Liver (tissue), 3 donors: ENCODE data around the gene RBM47.

Experiments used
- ATF3 ChIP-seq: IDR thresholded peaks from 2 replicates; pipeline ENCODE4 v1.6.1; 2016; ENCODE audit warnings: antibody characterized with exemption
- CTCF ChIP-seq: fragments of 150-350 bp; IDR thresholded peaks from 2 replicates; pipeline ENCODE4 v1.5.1; 2017; ENCODE audit warnings: improper control_type of control experiment, low read depth, low read length; ENCODE audit not compliant: missing input control
- EGR1 ChIP-seq, 2 donors: IDR thresholded peaks; 2 replicates each; pipeline ENCODE4 v1.6.1; 2016 to 2018; ENCODE audit warnings: antibody characterized with exemption in 2 of 2, low read depth in 2 of 2
- FOXA1 ChIP-seq: IDR thresholded peaks from 2 replicates; pipeline ENCODE4 v1.6.1; 2016; ENCODE audit warnings: antibody characterized with exemption
- HNF4A ChIP-seq, 2 donors: conservative IDR thresholded peaks; 2 replicates each; pipeline ENCODE4 v1.6.1; 2016; ENCODE audit warnings: antibody characterized with exemption in 2 of 2, mild to moderate bottlenecking in 2 of 2
- MAX ChIP-seq: IDR thresholded peaks from 2 replicates; pipeline ENCODE4 v1.6.1; 2016; ENCODE audit warnings: antibody characterized with exemption
- RAD21 ChIP-seq, 2 donors: IDR thresholded peaks; 2 replicates each; pipeline ENCODE4 v1.6.1; 2016; ENCODE audit warnings: antibody characterized with exemption in 2 of 2, mild to moderate bottlenecking in 2 of 2
- REST ChIP-seq: IDR thresholded peaks from 2 replicates; pipeline ENCODE4 v1.6.1; 2016; ENCODE audit warnings: antibody characterized with exemption, mild to moderate bottlenecking
- RXRA ChIP-seq, 2 donors: IDR thresholded peaks; 2 replicates each; pipeline ENCODE4 v1.6.1; 2017 to 2018; ENCODE audit warnings: antibody characterized with exemption in 2 of 2, mild to moderate bottlenecking in 1 of 2
- SP1 ChIP-seq: IDR thresholded peaks from 2 replicates; pipeline ENCODE4 v1.6.1; 2018; ENCODE audit warnings: antibody characterized with exemption, mild to moderate bottlenecking
- TAF1 ChIP-seq: conservative IDR thresholded peaks from 2 replicates; pipeline ENCODE4 v1.6.1; 2016; ENCODE audit warnings: antibody characterized with exemption, mild to moderate bottlenecking
- YY1 ChIP-seq: IDR thresholded peaks from 2 replicates; pipeline ENCODE4 v1.6.1; 2016; ENCODE audit warnings: antibody characterized with exemption, mild to moderate bottlenecking
- donor health status: healthy.
- donor health status: healthy.

GRCh38 chr4:40425799-40426574 lies 203.7 kb downstream of the RBM47 start:
- no peak for TF ChIP-seq CTCF
- no peak for TF ChIP-seq FOXA1
- TF ChIP-seq SP1: no peak
- no peak for TF ChIP-seq EGR1 (IDR thresholded peaks at IDR 0.05; ENCODE audit: low read depth in 2 of 2)
- no peak for TF ChIP-seq REST
- TF ChIP-seq RAD21 (IDR thresholded peaks at IDR 0.05): no peak
- TF ChIP-seq TAF1: no peak
- TF ChIP-seq MAX: no peak
- no peak for TF ChIP-seq YY1
- no peak for TF ChIP-seq HNF4A (conservative IDR thresholded peaks at IDR 0.05)
- TF ChIP-seq RXRA (IDR thresholded peaks at IDR 0.05): no peak
- TF ChIP-seq ATF3: no peak
